ENCODE data around the gene RMI2.

- TF ChIP-seq EZH2 (IDR thresholded peaks at IDR 0.05; ENCODE audit: low read length, missing control alignments): no peak
- TF ChIP-seq, protein P1, sequence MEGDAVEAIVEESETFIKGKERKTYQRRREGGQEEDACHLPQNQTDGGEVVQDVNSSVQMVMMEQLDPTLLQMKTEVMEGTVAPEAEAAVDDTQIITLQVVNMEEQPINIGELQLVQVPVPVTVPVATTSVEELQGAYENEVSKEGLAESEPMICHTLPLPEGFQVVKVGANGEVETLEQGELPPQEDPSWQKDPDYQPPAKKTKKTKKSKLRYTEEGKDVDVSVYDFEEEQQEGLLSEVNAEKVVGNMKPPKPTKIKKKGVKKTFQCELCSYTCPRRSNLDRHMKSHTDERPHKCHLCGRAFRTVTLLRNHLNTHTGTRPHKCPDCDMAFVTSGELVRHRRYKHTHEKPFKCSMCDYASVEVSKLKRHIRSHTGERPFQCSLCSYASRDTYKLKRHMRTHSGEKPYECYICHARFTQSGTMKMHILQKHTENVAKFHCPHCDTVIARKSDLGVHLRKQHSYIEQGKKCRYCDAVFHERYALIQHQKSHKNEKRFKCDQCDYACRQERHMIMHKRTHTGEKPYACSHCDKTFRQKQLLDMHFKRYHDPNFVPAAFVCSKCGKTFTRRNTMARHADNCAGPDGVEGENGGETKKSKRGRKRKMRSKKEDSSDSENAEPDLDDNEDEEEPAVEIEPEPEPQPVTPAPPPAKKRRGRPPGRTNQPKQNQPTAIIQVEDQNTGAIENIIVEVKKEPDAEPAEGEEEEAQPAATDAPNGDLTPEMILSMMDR (conservative IDR thresholded peaks at IDR 0.05 in 1 of 2, IDR thresholded peaks at IDR 0.05 in 1 of 2; ENCODE audit: low read depth in 1 of 2, low read length in 2 of 2): no peak
Observed at GRCh38 chr16:11380836-11381235, 35.6 kb downstream of the RMI2 start.
